Measurements from ENCODE around the gene APBB2.

APBB2 gene

DNA sequence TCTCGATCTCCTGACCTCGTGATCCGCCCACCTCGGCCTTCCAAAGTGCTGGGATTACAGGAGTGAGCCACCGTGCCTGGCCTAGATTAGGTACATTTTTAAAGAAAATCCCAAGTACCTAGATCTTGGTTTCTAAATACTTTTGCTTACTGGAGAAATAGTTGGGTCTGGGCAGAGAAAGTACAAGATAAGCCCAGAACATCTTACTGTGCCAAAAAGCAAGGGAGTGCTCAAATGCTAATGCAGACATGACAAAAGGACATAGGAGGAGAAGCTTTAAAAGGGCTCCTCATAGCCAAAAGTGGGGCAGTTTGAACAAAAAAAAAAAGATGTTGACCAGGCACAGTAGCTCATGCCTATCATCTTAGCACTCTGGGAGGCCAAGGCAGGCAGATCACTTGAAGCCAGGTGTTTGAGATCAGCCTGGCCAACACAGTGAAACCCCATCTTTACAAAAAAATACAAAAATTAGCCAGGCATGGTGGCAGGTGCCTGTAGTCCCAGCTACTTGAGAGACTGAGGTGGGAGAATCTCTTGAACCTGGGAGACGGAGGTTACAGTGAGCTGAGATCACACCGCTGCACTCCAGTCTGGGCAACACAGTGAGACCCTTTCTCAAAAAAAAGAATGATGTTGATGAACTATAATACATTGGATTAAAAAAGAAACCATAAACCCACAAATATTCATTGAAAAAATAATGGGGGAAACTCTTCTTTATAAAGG is 107.5 kb downstream of the APBB2 start:
- H3K36me3 ChIP-seq (ENCODE audit: control insufficient read depth, low read length): no peaks in the 10 kb centered on the region
- no peaks in the 10 kb centered on the region for H4K20me1 ChIP-seq (ENCODE audit: control insufficient read depth, insufficient read depth, low read depth, low read length)
- no peak overlapping the region for H3K27ac ChIP-seq (ENCODE audit: low read depth, low read length)
- H3F3A ChIP-seq (ENCODE audit: control insufficient read depth, insufficient read depth): no peaks in the 10 kb centered on the region
- no peaks in the 10 kb centered on the region for H3K27me3 ChIP-seq (ENCODE audit: control insufficient read depth, low read length)
- TF ChIP-seq, protein P1, sequence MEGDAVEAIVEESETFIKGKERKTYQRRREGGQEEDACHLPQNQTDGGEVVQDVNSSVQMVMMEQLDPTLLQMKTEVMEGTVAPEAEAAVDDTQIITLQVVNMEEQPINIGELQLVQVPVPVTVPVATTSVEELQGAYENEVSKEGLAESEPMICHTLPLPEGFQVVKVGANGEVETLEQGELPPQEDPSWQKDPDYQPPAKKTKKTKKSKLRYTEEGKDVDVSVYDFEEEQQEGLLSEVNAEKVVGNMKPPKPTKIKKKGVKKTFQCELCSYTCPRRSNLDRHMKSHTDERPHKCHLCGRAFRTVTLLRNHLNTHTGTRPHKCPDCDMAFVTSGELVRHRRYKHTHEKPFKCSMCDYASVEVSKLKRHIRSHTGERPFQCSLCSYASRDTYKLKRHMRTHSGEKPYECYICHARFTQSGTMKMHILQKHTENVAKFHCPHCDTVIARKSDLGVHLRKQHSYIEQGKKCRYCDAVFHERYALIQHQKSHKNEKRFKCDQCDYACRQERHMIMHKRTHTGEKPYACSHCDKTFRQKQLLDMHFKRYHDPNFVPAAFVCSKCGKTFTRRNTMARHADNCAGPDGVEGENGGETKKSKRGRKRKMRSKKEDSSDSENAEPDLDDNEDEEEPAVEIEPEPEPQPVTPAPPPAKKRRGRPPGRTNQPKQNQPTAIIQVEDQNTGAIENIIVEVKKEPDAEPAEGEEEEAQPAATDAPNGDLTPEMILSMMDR (IDR thresholded peaks at IDR 0.05; ENCODE audit: low read depth, low read length, poor library complexity, severe bottlenecking): no peak
- TF ChIP-seq EZH2phosphoT487 (IDR thresholded peaks at IDR 0.05; ENCODE audit: borderline replicate concordance, low read length): no peak
- peaks cover 27% of the 10 kb centered on the region for H3K79me2 ChIP-seq (ENCODE audit: control insufficient read depth, low read length)
- H3K4me1 ChIP-seq (ENCODE audit: control insufficient read depth, low read length): peaks cover 10% of the 10 kb centered on the region
- no peak overlapping the region for H3K4me2 ChIP-seq (ENCODE audit: low read length)
- no peaks in the 10 kb centered on the region for H3K9me2 ChIP-seq (replicated peaks; ENCODE audit: control insufficient read depth, low read length)
- no peaks in the 10 kb centered on the region for H3K9me3 ChIP-seq (ENCODE audit: control insufficient read depth, insufficient read depth, low read length)
- no peak overlapping the region for H3K4me3 ChIP-seq (ENCODE audit: low read length)

DNA sequence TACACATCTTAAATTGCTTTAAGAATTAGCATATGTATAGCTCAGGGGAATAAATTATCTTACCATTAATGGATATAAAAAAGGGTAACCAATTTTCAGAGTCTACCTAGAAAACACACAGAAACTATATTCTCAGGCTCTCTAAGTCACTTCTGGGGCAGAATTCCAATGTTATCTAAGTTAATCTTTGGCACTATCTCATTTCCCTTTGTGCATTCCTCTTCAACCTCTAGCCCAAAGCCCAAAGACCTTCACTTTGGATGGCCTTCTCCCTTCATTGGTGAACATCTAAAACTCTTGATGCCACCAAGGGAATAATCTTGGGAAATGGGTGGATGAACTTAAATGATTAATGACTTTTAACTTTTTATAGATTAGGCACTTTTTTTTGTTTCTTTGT is 108.3 kb downstream of the APBB2 start:
- no peak overlapping the region for H3K4me3 ChIP-seq (ENCODE audit: low read length)
- no peaks in the 10 kb centered on the region for H3K27me3 ChIP-seq (ENCODE audit: control insufficient read depth, low read length)
- H3K9me3 ChIP-seq (ENCODE audit: control insufficient read depth, insufficient read depth, low read length): no peaks in the 10 kb centered on the region
- TF ChIP-seq, protein P1 (IDR thresholded peaks at IDR 0.05; ENCODE audit: low read depth, low read length, poor library complexity, severe bottlenecking): no peak
- TF ChIP-seq EZH2phosphoT487 (IDR thresholded peaks at IDR 0.05; ENCODE audit: borderline replicate concordance, low read length): no peak
- H3F3A ChIP-seq (ENCODE audit: control insufficient read depth, insufficient read depth): no peaks in the 10 kb centered on the region
- no peak overlapping the region for H3K4me2 ChIP-seq (ENCODE audit: low read length)
- peaks cover 10% of the 10 kb centered on the region for H3K4me1 ChIP-seq (ENCODE audit: control insufficient read depth, low read length)
- H3K27ac ChIP-seq (ENCODE audit: low read depth, low read length): no peak overlapping the region
- peaks cover 24% of the 10 kb centered on the region for H3K79me2 ChIP-seq (ENCODE audit: control insufficient read depth, low read length)
- H4K20me1 ChIP-seq (ENCODE audit: control insufficient read depth, insufficient read depth, low read depth, low read length): no peaks in the 10 kb centered on the region
- H3K36me3 ChIP-seq (ENCODE audit: control insufficient read depth, low read length): no peaks in the 10 kb centered on the region
- no peaks in the 10 kb centered on the region for H3K9me2 ChIP-seq (replicated peaks; ENCODE audit: control insufficient read depth, low read length)

DNA sequence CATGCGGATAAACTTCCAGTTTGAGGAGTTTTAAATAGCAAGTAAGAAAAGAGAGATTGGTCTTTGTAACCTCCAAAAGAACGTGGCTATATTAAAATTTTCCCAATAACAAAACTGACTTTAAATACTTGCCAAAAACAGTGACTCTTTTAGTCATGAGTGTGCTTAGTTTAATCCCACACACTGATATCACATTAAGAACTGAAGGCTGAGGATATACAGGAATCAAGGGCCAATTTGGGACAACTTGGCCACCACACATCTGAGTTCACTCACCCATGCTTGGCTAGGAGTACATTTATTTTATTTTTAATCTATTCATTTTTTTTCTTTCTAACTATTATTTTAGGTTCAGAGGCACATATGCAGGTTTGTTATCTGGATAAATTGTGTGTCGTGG is 110.2 kb downstream of the APBB2 start:
- H3K4me3 ChIP-seq (ENCODE audit: low read length): no peak overlapping the region
- H3K9me2 ChIP-seq (replicated peaks; ENCODE audit: control insufficient read depth, low read length): no peaks in the 10 kb centered on the region
- H3K4me2 ChIP-seq (ENCODE audit: low read length): no peak overlapping the region
- peaks cover 23% of the 10 kb centered on the region for H3K79me2 ChIP-seq (ENCODE audit: control insufficient read depth, low read length)
- H3K9me3 ChIP-seq (ENCODE audit: control insufficient read depth, insufficient read depth, low read length): no peaks in the 10 kb centered on the region
- no peak overlapping the region for H3K27ac ChIP-seq (ENCODE audit: low read depth, low read length)
- H3K27me3 ChIP-seq (ENCODE audit: control insufficient read depth, low read length): no peaks in the 10 kb centered on the region
- TF ChIP-seq EZH2phosphoT487 (IDR thresholded peaks at IDR 0.05; ENCODE audit: borderline replicate concordance, low read length): no peak
- TF ChIP-seq, protein P1 (IDR thresholded peaks at IDR 0.05; ENCODE audit: low read depth, low read length, poor library complexity, severe bottlenecking): no peak
- H3F3A ChIP-seq (ENCODE audit: control insufficient read depth, insufficient read depth): no peaks in the 10 kb centered on the region; the same call in 1 of the 2 replicates
- peaks cover 10% of the 10 kb centered on the region for H3K4me1 ChIP-seq (ENCODE audit: control insufficient read depth, low read length)
- no peaks in the 10 kb centered on the region for H3K36me3 ChIP-seq (ENCODE audit: control insufficient read depth, low read length)
- H4K20me1 ChIP-seq (ENCODE audit: control insufficient read depth, insufficient read depth, low read depth, low read length): no peaks in the 10 kb centered on the region

All from DOHH2 (cell line).